Hindlimb muscle (tissue), 1 donor: ENCODE measurements around the gene PROC. TPM values are rescaled to one million over a fixed set of nuclear protein-coding genes. Genes with fewer than 3 reads are reported as not detected.

Experiments used
- DNase-seq: peaks from one replicate; pipeline ENCODE4 v3.0.0-alpha.2; 2013
- polyA plus RNA-seq: library from polyadenylated mRNA; unstranded; fragments of 120-200 nt; gene quantifications from one replicate; pipeline ENCODE4 v1.2.1, GENCODE V29; 2013; ENCODE audit not compliant: insufficient read length

Gene PROC
- polyA plus RNA-seq: 0.93 TPM

DNA sequence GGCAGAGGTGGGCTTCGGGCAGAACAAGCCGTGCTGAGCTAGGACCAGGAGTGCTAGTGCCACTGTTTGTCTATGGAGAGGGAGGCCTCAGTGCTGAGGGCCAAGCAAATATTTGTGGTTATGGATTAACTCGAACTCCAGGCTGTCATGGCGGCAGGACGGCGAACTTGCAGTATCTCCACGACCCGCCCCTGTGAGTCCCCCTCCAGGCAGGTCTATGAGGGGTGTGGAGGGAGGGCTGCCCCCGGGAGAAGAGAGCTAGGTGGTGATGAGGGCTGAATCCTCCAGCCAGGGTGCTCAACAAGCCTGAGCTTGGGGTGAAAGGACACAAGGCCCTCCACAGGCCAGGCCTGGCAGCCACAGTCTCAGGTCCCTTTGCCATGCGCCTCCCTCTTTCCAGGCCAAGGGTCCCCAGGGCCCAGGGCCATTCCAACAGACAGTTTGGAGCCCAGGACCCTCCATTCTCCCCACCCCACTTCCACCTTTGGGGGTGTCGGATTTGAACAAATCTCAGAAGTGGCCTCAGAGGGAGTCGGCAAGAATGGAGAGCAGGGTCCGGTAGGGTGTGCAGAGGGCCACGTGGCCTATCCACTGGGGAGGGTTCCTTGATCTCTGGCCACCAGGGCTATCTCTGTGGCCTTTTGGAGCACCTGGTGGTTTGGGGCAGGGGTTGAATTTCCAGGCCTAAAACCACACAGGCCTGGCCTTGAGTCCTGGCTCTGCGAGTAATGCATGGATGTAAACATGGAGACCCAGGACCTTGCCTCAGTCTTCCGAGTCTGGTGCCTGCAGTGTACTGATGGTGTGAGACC, at the start of gene PROC:
TSS of gene PROC (plus strand) at position 128 of the 812 bp plus-strand sequence. CDS start 1,516 bp downstream, outside the sequence.
- no peak for DNase-seq

DNA sequence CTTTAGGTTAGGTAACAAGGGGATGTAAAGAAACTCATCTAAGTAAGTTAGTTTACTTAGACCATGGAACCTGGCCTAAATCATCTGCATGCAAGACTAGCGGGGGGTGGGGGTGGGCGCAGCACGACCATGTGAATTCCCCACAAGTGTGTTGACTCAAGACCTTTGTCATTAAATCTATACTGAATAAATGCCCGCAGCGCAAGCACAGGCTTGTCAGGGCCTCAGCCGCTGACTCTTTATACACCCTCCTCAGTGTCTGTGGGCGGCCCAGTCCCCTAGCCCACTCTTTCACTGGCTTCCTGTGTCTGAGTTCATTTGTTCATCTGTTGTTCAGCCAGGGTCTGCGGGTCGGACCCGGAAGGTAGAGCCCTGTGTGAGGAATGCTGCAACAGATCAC, 48.2 kb upstream of the PROC start:
- no peak for DNase-seq

DNA sequence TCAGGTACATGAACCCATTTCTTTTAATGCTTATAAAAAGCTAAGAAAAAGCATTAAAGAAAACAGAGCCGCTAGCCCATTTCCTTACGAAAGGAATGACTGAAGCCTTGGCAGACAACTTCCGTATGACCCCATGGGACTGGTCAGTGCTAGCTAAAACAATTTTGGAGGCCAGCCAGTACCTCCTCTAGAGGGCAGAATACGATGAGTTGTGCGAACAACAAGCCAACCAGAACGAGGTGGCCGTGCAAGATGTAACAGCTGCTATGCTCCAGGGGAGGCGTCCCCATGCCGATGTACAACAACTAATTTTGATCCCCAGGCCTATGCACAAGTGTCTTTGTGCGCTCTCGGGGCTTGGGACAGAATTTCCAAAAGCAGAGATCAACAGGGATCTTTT, 47.2 kb upstream of the PROC start:
- DNase-seq: no peak

DNA sequence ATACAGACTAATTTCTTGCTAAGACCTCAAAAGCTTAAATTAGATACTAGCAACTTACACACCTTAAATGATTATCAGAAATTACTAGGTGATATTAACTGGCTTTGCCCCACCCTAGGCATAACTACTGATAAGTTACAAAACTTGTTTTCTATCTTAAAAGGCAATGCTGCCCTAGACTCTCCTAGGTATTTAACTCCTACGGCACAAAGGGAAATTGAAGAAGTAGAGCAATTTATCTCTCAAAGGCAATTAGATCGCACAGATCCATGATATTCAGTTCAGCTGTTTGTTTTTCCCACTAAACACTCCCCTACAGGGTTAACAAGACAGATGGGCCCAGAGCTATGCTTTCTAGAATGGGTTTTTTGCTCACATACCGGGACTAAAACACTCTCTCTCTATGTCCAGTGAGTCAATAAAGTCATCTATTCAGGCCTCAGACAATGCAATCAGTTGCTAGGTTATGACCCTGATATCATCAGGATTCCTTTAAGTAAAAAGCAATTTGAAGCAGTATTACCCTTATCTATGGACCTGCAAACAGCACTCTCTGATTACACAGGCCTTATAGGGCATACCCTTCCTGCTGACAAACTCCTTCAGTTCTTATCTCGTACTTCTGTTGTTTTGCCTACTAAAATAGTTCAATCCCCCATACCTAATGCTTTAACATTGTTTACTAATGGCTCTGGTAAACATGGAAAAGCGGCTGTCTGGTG, 44.7 kb upstream of the PROC start:
- DNase-seq: no peak

DNA sequence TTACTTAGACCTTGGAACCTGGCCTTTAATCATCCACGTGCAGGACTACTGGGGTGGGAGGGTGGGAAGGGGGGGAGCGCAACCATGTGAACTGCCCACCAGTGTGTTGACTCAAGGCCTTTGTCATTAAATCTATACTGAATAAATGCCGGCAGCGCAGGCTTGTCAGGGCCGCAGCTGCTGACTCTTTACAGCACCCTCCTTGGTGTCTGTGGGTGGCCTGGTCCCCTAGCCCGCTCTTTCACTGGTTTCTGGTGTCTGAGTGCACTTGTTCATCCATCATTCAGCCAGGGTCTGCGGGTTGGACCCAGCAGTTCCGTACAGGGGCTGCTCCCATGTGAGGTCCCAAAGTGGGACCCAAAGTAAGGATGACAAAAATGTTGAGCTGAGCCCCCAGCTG, 42.0 kb upstream of the PROC start:
- DNase-seq: no peak

DNA sequence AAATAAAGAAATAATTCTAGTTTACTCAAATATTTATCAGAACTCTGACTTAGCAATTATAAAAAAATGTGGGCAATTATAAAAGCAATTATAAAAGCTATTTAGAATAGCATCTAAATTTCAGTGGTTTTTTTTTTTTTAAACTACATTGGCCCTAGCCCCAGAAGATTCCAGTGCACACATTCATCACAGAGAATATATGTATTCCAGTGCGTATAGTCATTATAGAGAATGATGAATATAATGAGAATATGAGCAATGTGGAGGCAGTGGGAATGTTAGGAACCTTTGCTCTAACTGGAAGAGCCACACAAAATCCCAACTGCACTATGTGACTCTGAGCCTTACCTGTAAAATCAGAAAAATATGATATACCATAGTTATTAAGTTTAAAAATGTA, 41.0 kb upstream of the PROC start:
- DNase-seq: no peak

DNA sequence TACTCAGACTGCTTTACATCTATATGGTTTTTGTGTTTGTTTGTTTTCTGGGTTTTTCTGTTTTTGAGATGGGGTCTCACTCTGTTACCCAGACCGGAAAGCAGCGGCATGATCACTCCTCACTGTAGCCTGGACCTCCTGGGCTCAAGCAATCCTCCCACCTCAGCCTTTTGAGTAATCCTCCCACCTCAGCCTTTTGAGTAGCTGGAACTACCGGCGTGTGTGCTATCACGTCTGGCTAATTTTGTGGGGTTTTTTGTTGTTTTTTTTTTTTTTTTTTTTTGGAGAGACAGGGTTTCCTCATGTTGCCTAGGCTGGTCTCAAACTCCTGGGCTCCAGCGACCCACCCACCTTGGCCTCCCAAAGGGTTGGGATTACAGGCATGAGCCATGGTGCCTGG, 39.5 kb upstream of the PROC start:
- DNase-seq: no peak

DNA sequence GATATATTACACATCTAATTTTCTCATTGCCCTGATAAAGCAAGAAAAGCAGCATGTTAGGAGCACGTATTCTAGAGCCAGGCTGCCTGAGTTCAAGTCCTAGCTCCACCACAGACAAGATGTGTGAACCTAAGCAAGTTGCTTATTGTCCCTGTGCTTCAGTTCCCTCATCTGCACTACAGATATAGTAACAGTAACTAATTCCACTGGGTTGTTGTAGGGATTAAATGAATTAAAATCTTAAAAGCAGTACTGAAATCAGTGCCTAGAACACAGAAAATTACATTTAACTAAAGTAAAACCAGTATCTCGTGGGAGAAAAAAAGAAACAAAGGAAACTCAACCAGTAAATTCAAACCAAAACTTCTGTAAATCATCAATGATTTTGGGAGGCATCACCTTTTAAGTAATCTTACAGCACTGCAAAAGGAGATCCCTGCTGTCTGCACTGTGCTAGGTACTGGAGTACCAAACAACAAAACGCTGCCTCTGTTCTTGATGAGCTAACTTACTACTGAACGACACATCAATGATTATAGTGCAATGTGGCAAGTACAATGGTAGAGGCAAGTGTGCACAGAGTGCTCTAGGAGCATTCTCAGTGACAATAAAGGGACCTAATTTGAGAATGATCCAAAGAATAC, 38.4 kb upstream of the PROC start:
- DNase-seq: no peak

DNA sequence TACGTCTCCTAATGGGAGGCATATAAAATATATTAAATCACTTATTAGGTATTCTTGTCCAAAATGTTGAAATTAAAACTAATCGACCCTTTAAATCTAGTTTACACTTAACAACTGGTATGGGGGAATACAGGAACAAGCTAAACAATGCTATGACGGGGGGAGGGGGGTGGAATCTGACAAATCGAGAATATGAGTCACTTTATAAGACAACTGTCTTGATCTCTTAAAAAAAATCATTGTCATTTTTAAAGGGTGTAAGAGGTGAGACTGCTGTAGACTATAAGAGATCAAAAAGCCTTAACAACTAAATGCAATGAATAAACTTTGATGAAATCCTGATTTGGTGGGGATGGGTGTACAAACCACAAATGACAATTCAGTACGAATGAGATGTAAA, 36.5 kb upstream of the PROC start:
- no peak for DNase-seq

DNA sequence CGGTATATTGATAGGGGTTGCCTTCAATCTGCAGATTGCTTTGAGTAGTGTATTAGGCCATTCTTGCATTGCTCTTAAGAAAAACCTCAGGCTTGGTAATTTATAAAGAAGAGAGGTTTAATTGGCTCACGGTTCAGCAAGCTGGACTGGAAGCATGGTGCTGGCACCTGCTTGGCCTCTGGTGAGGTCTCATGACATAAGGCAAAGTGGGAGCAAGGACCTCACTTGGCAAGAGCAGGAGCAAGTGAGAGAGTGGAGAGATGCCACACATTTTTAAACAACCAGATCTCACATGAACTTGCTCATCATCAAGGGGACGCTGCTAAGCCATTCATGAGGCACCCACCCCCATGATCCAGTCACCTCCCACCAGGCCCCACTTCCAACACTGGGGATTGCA, 35.4 kb upstream of the PROC start:
- DNase-seq: no peak

DNA sequence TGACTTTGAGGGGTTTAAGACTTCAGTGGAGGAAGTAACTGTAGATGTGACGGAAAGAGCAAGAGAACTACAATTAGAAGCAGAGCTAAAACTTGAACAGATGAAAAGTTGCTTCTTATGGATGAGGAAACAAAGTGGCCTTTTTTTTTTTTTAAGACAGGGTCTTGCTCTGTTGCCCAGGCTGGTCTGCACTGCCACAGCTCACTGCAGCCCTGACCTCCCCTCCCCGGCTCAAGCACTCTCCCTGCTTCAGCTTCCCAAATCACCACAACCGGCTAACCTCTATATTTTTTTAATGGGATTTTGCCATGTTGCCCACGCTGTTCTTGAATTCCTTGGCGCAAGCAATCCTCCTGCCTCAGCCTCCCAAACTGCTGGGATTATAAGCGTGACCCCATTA, 33.7 kb upstream of the PROC start:
- no peak for DNase-seq

DNA sequence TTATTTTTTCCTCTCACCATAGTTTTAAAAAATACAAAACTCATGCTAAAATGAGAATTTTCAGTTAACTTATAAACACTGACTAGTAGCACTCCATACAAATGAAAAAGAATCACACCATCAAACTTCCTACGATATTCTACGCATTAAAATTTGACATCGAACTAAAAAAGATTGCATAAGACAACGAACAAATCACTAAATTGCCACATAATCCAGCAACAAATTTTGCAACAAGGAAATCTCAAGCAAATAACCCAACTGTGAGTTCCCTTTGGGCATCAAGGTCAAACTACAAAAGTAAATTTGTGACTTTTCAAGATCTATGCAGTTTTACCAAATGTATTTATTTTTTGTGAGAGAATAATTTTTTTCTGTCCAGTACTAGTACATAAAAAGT, 32.0 kb upstream of the PROC start:
- no peak for DNase-seq

DNA sequence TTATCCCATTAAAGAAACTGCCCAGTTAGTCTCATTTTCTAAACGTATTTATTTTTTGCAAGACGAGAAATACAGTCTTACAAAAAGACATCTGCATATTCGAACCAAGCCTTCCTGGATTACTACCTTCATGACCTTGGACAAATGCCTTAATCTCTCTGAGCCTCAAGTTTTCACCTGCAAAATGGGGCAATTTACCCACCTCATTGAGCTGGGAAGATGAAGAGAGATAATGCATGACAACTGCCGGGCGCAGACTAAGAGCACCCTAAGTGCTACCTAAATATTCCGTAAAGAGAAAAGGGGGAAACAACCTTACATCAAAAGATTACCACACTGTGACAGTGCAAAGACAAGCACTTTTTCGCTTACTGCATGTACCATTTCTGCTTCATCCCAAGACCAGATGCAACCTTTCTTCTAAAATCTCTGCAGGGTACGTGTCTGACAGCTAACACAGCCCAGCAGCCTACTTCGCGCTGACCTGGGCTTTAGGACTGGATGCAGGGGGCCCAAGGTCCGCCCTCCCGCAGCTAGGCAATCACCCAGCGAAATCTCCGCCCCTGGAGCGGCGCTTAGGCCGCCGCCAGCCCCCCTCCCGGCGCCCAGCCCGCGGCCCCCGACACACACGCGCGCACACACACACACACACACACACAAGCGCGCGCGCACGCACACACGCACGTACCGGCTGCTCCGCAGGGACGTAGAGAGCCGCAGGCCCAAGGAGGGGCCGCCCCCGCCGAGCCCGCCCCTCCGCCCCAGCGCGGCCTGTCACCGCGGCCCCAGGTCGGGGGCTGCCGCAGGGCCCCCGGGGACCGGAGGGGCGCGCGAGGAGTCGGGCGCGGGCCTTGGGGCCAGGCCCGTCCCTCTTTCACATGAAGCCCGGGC, 31.2 kb upstream of the PROC start:
- DNase-seq: peak; percentile 91

DNA sequence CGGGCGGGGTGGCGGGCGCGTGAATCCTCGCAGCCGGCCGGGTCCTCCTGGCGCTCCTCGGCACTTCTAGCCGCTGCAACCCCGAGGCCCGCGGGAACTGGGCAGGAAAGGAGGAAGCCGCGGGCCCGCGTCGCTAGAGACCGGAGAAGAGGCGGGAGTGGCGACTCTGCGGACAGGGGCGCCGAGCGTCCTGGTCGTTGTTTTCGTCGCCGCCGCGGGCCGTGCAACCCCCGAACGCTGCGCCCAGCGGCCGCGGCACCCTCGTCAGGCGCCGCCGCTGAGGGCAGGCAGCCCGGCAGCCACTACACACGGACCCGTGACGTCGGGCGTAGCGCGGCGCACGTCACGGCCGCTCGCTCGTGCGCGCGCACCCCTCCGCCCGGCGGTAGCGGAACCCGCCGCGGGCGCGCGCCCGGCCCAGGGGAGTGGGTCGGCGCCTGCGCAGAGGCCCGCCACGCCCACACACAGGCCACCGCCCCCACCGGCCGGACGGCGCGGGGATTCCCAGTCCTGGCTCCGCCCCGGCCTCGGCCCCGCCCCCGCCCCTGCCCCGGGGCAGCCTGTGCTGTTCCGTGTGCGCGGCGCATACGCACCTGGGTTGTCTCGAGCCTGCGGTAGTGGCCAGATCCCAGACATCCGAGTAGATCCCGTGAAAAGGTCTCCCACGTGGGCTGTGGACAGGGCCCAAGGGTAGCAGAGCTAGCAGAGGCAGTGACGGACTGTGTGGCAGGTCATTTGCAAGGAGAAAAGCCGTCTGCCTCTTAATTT, 30.4 kb upstream of the PROC start, which contains the start of gene MAP3K2:
TSS of gene MAP3K2 (minus strand) at position 321 of the 768 bp plus-strand sequence. CDS start 44,846 bp downstream, outside the sequence.
- DNase-seq: peak; percentile 95

DNA sequence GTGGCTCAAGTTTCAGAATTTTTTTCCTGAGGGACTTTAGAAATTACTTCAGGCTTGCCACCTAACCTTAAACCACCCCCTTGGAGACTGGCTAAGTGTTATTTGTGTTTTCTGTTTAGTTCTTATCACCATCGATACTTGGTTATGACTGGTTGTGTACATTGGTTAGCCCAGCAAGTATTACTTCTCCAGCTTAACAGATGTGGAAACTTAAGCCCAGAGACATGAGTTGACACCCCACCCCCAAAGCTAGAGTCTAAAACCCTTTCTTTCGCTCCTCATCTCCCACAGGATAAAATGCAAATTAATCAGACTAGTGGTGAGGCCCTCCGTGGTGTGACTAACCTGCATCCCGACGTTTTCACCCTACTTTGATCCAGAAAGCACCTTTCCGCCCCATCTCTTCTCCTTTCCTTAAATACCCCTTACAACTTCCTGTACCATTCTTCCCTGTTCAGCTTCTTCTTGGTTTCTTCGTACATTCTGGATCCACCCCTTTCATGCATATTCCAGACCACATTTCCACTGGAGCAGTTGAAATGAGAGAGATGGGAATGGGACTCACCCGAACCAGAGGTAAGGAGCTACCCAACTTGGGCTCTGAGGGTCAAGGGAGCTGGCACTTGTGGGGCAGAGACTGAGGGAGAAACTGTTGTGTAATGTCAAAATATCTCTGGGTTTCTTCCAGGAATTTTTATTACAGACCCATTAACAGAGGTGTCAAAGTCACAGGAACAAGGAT, 29.6 kb upstream of the PROC start:
- no peak for DNase-seq

DNA sequence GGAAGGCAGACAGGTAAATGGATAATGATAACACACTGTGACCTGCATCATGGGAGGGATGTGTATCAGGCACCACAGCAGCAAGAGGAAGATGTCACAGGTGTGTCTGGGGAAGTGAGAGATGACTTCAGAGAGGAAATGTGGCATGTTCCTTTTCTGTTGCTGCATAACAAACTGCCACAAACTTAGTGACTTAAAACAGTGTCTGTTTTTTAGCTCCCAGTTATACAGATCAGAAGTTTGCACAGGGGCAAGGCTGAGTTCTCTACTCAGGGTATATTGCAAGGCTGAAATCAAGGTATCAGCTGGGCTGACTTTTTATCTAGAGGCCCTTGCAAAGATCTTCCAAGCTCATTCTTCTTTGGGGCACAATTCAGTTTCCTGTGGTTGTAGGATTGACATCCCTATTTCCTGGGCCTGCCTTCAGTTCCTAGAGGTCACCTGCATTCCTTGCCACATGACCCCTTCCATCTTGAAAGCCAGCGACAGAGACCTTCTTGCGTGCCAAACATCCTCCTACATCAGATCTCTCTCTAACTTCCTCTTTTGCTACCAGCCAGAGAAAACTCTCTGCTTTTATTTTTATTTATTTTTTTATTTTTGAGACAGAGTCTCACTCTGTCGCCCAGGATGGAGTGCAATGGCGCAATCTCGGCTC, 28.3 kb upstream of the PROC start:
- DNase-seq: no peak

DNA sequence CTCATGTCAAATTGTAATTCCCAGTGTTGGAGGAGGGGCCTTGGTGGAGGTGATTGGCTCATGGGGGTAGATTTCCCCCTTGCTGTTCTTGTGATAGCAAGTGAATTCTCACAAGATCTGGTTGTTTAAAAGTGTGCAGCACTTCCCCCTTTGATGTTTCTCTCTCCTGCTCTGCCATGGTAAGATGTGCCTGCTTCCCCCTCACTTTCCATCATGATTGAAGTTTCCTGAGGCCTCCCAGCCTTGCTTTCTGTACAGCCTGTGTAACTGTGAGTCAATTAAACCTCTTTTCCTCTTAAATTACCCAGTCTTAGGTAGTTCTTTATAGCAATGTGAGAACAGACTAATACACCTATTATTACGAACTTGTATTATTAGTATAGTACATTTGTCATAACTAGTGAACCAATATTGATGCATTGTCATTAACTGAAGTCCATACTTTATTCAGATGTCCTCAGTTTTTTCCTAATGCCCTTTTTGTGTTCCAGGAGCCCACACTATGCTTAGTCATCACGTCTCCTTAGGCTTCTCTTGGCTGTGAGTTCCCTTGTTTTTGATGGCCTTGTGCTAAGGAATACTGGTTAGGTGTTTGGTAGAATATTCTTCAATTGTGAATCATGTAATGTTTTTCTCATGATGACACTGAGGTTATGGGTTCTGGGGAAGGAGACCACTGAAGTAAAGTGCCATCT, 25.9 kb upstream of the PROC start:
- no peak for DNase-seq

DNA sequence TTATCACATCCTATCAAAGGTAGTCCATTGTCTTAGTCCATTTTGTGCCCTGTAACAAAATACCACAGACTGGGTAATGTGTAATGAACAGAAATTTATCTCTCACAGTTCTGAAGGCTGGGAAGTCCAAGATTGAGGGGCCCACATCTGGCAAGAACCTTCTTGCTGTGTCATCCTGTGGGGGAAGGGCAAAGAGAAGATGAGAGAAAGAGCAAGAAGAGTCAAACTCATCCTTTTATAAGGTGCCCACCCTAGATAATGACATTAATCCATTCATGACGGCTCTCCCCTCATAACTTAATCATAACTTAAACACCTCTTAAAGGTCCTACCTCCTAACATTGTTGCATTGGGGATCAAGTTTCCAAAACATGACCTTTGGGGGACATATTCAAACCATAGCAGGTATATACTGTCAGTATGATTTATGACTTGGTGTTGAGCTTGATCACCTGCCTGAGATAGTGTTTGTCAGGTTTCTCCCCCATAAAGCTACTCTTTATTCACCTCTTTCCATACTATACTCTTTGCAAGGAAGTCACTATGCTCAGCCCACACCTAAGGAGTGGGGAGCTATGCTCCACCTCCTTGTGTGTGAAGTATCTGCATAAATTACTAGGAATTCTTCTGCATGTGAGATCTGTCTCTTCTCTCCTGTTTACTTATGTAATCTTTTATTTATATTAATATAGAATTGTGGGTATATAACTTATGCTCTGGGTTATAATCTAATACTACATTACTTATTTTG, 25.2 kb upstream of the PROC start:
- DNase-seq: no peak

DNA sequence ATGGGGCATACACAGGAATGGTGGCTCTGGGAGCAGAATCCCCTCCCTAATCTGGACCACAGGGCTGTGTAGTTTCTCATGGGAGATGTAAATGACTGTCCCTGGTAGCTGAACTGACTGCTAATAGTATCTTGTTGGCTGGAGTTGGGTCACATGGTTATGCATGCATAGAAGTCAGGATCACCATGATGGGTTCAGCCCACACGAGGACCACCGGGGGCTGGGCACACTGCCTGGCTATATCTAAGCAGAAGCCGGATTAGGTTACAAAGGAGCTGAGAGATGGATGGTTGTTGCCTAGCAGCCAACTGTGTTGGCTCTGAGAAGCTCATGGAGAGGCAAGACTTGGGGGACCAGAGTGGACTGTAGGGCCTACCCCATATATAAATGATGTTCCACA, 23.7 kb upstream of the PROC start:
- DNase-seq: no peak
